CD4-positive, alpha-beta T cell treated with Interleukin-6 for 4 hours (primary cell): ENCODE measurements around the gene FBXW11.
"Not testable (repeated sequence)": the region's sequence is repeated elsewhere in the genome, so short reads cannot be mapped to it uniquely, and the experiment has no call there.

Experiments
- DNase-seq: peaks from one replicate; pipeline ENCODE4 v3.0.0-alpha.2; 2020; ENCODE audit warnings: mixed read lengths

The FBXW11 gene

GRCh38 chr5:171980792-171981191 is 25.6 kb downstream of the FBXW11 start:
- DNase-seq: no peak

- no peak for DNase-seq
Measured at GRCh38 chr5:171979606-171980005, 26.8 kb downstream of the FBXW11 start.

GRCh38 chr5:171978519-171978918 is 27.9 kb downstream of the FBXW11 start:
- DNase-seq: no peak

- DNase-seq: no peak
Measured at GRCh38 chr5:171978016-171978415, 28.4 kb downstream of the FBXW11 start.

GRCh38 chr5:171977244-171977950 is 29.0 kb downstream of the FBXW11 start:
- DNase-seq: not testable (repeated sequence)

GRCh38 chr5:171975877-171976667 is 30.4 kb downstream of the FBXW11 start:
- no peak for DNase-seq

GRCh38 chr5:171975262-171975876 is 31.1 kb downstream of the FBXW11 start:
- DNase-seq: no peak

- DNase-seq: no peak
Measured at GRCh38 chr5:171970826-171971225, 35.6 kb downstream of the FBXW11 start.

- no peak for DNase-seq
Measured at GRCh38 chr5:171969288-171969880, 37.1 kb downstream of the FBXW11 start.

- DNase-seq: no peak
Measured at GRCh38 chr5:171968531-171968930, 37.9 kb downstream of the FBXW11 start.

GRCh38 chr5:171966964-171967363 is 39.5 kb downstream of the FBXW11 start:
- DNase-seq: no peak

GRCh38 chr5:171966270-171966669 is 40.2 kb downstream of the FBXW11 start:
- DNase-seq: no peak

GRCh38 chr5:171965745-171966144 is 40.7 kb downstream of the FBXW11 start:
- DNase-seq: no peak

GRCh38 chr5:171963416-171963815 is 43.0 kb downstream of the FBXW11 start:
- no peak for DNase-seq

- no peak for DNase-seq
Measured at GRCh38 chr5:171961117-171961516, 45.3 kb downstream of the FBXW11 start.

- DNase-seq: peak; percentile 31
Measured at GRCh38 chr5:171957591-171958251, 48.7 kb downstream of the FBXW11 start.

GRCh38 chr5:171956887-171957495 is 49.4 kb downstream of the FBXW11 start:
- DNase-seq: no peak

- no peak for DNase-seq
Measured at GRCh38 chr5:171956314-171956713, 50.1 kb downstream of the FBXW11 start.

- no peak for DNase-seq
Measured at GRCh38 chr5:171955761-171956160, 50.7 kb downstream of the FBXW11 start.

GRCh38 chr5:171954721-171955120 is 51.7 kb downstream of the FBXW11 start:
- DNase-seq: no peak

GRCh38 chr5:171953860-171954701 is 52.4 kb downstream of the FBXW11 start:
- no peak for DNase-seq
